NCI-H1092 treated with DMSO at 0.1 percent for 48 hours (cell line): Measurements from ENCODE around the gene ARL6.
"Not testable (repeated sequence)": the region's sequence is repeated elsewhere in the genome, so short reads cannot be mapped to it uniquely, and the experiment has no call there.

Experiments
- DNase-seq: peaks from one replicate; lab custom pipeline; 2025; lab: John Stamatoyannopoulos, UW

ARL6 gene

GRCh38 chr3:97821774-97822358 is 57.3 kb downstream of the ARL6 start, which contains the start of gene CRYBG3:
Gene CRYBG3 (plus strand): TSS chr3:97822011. CDS start chr3:97822207, 196 bp downstream.
- peak; percentile 66 for DNase-seq

GRCh38 chr3:97822359-97822775 is 57.8 kb downstream of the ARL6 start:
- peak; percentile 21 for DNase-seq

- DNase-seq, result no peak
Measured at GRCh38 chr3:97823046-97824004, 58.8 kb downstream of the ARL6 start.

GRCh38 chr3:97825101-97825500 is 60.5 kb downstream of the ARL6 start:
- DNase-seq, result no peak

GRCh38 chr3:97827741-97828471 is 63.3 kb downstream of the ARL6 start:
- no peak for DNase-seq

GRCh38 chr3:97829198-97829597 is 64.6 kb downstream of the ARL6 start:
- no peak for DNase-seq

GRCh38 chr3:97830638-97831037 is 66.1 kb downstream of the ARL6 start:
- DNase-seq, result no peak

GRCh38 chr3:97831140-97831539 is 66.6 kb downstream of the ARL6 start:
- no peak for DNase-seq

- not testable (repeated sequence) for DNase-seq
Measured at GRCh38 chr3:97833184-97833583, 68.6 kb downstream of the ARL6 start.

- DNase-seq, result no peak
Measured at GRCh38 chr3:97835761-97836160, 71.2 kb downstream of the ARL6 start.

GRCh38 chr3:97838393-97838792 is 73.8 kb downstream of the ARL6 start:
- DNase-seq, result no peak

- no peak for DNase-seq
Measured at GRCh38 chr3:97839944-97840343, 75.4 kb downstream of the ARL6 start.

- DNase-seq, result no peak
Measured at GRCh38 chr3:97841304-97841703, 76.7 kb downstream of the ARL6 start.

GRCh38 chr3:97841956-97842355 is 77.4 kb downstream of the ARL6 start:
- DNase-seq, result no peak

- DNase-seq, result no peak
Measured at GRCh38 chr3:97848779-97849178, 84.2 kb downstream of the ARL6 start.
